DOHH2 (cell line): ENCODE measurements around the gene SPATA2.

Source experiments
- H3F3A ChIP-seq: fragments of 200-600 bp; sonication (generic), shearing (Covaris generic); 2 replicates; pipeline ENCODE4 v1.6.0; 2016; ENCODE audit warnings: antibody characterized with exemption, mild to moderate bottlenecking; ENCODE audit not compliant: control insufficient read depth, insufficient read depth
- H3K27ac ChIP-seq: fragments of 200-600 bp; sonication (generic); 2 replicates; pipeline ENCODE4 v1.5.1; 2014; ENCODE audit warnings: low read depth, mild to moderate bottlenecking, low read length, moderate library complexity
- H3K27me3 ChIP-seq: fragments of 200-600 bp; sonication (generic); 2 replicates; pipeline ENCODE4 v1.6.1; 2014; ENCODE audit warnings: mild to moderate bottlenecking, low read length, mixed read lengths; ENCODE audit not compliant: control insufficient read depth
- H3K36me3 ChIP-seq: fragments of 200-600 bp; sonication (generic); 2 replicates; pipeline ENCODE4 v1.6.1; 2014; ENCODE audit warnings: mild to moderate bottlenecking, low read length, moderate library complexity, mixed read lengths; ENCODE audit not compliant: control insufficient read depth
- H3K4me1 ChIP-seq: fragments of 200-600 bp; sonication (generic); 2 replicates; pipeline ENCODE4 v1.6.1; 2014; ENCODE audit warnings: mild to moderate bottlenecking, low read length, mixed read lengths; ENCODE audit not compliant: control insufficient read depth
- H3K4me2 ChIP-seq: fragments of 200-600 bp; sonication (generic); 2 replicates; pipeline ENCODE4 v1.6.0; 2014; ENCODE audit warnings: mild to moderate bottlenecking, low read length, moderate library complexity
- H3K4me3 ChIP-seq: fragments of 200-600 bp; sonication (generic); 2 replicates; pipeline ENCODE4 v1.5.1; 2014; ENCODE audit warnings: mild to moderate bottlenecking, low read length, mixed read lengths
- H3K79me2 ChIP-seq: fragments of 200-600 bp; sonication (generic); 2 replicates; pipeline ENCODE4 v1.6.1; 2014; ENCODE audit warnings: mild to moderate bottlenecking, low read length, mixed read lengths; ENCODE audit not compliant: control insufficient read depth
- H3K9me2 ChIP-seq: fragments of 200-600 bp; sonication (generic); replicated peaks from 2 replicates; pipeline ENCODE4 v1.6.1; 2014; ENCODE audit warnings: mild to moderate bottlenecking, low read length, mixed read lengths; ENCODE audit not compliant: control insufficient read depth
- H3K9me3 ChIP-seq: fragments of 200-600 bp; sonication (generic); 2 replicates; pipeline ENCODE4 v1.6.1; 2014; ENCODE audit warnings: antibody characterized with exemption, low read length, mixed read lengths; ENCODE audit not compliant: control insufficient read depth, insufficient read depth
- H4K20me1 ChIP-seq: fragments of 200-600 bp; sonication (generic); 2 replicates; pipeline ENCODE4 v1.6.0; 2014; ENCODE audit warnings: low read depth, mild to moderate bottlenecking, antibody characterized with exemption, low read length, moderate library complexity; ENCODE audit not compliant: control insufficient read depth, insufficient read depth
- CTCF ChIP-seq: fragments of 200-600 bp; sonication (generic); IDR thresholded peaks from one replicate; pipeline ENCODE4 v1.5.1; 2014; ENCODE audit warnings: antibody characterized with exemption, mild to moderate bottlenecking, low read depth, low read length; ENCODE audit not compliant: poor library complexity, severe bottlenecking
- EZH2phosphoT487 ChIP-seq: fragments of 200-600 bp; sonication (generic); IDR thresholded peaks from 2 replicates; pipeline ENCODE4 v1.6.1; 2017; ENCODE audit warnings: borderline replicate concordance, mild to moderate bottlenecking, antibody characterized with exemption, low read length, moderate library complexity, mixed read lengths

SPATA2 gene

GRCh38 chr20:49889935-49890333, 25.4 kb downstream of the SPATA2 start:
- H3K4me3 ChIP-seq, result no peak overlapping the region
- H3K36me3 ChIP-seq, result peaks cover 9% of the 10 kb centered on the region; the same call in 1 of the 2 replicates
- no peaks in the 10 kb centered on the region for H3K27me3 ChIP-seq
- H3K79me2 ChIP-seq, result no peaks in the 10 kb centered on the region
- H3K9me3 ChIP-seq, result no peaks in the 10 kb centered on the region
- H3K4me1 ChIP-seq, result peaks cover 14% of the 10 kb centered on the region
- H3K27ac ChIP-seq, result no peak overlapping the region
- no peak overlapping the region for H3K4me2 ChIP-seq
- no peaks in the 10 kb centered on the region for H4K20me1 ChIP-seq
- peaks cover 3% of the 10 kb centered on the region; the same call in 1 of the 2 replicates for H3F3A ChIP-seq
- no peak for TF ChIP-seq EZH2phosphoT487
- peak; percentile 57 for TF ChIP-seq CTCF
- no peaks in the 10 kb centered on the region for H3K9me2 ChIP-seq

- Histone ChIP-seq H3K9me3 (no peaks in the 10 kb centered on the region), H3K4me1 (peaks cover 13% of the 10 kb centered on the region), H3K36me3 (peaks cover 15% of the 10 kb centered on the region; the same call in 1 of the 2 replicates), H3K4me2 (peak overlapping the region; percentile 32; the same call in 1 of the 2 replicates), H3K9me2 (no peaks in the 10 kb centered on the region), H3K4me3 (no peak overlapping the region), H4K20me1 (no peaks in the 10 kb centered on the region), H3K79me2 (no peaks in the 10 kb centered on the region), H3F3A (peaks cover 3% of the 10 kb centered on the region; the same call in 1 of the 2 replicates), H3K27me3 (no peaks in the 10 kb centered on the region), H3K27ac (no peak overlapping the region)
- no peak for TF ChIP-seq EZH2phosphoT487
- TF ChIP-seq CTCF, result no peak
Observed at GRCh38 chr20:49889001-49889934, 26.1 kb downstream of the SPATA2 start.

GRCh38 chr20:49888212-49889000, 26.9 kb downstream of the SPATA2 start:
- no peak overlapping the region for H3K4me3 ChIP-seq
- H3F3A ChIP-seq, result peaks cover 3% of the 10 kb centered on the region; the same call in 1 of the 2 replicates
- no peaks in the 10 kb centered on the region for H3K9me2 ChIP-seq
- H3K4me1 ChIP-seq, result peaks cover 8% of the 10 kb centered on the region
- H3K79me2 ChIP-seq, result no peaks in the 10 kb centered on the region
- TF ChIP-seq EZH2phosphoT487, result no peak
- peak; percentile 95 for TF ChIP-seq CTCF
- peaks cover 21% of the 10 kb centered on the region; the same call in 1 of the 2 replicates for H3K36me3 ChIP-seq
- no peaks in the 10 kb centered on the region for H3K27me3 ChIP-seq
- no peaks in the 10 kb centered on the region for H4K20me1 ChIP-seq
- no peaks in the 10 kb centered on the region for H3K9me3 ChIP-seq
- no peak overlapping the region for H3K27ac ChIP-seq
- peak overlapping the region; percentile 32; the same call in 1 of the 2 replicates for H3K4me2 ChIP-seq
